NCI-H2029 treated with DMSO at 0.1 percent for 48 hours (cell line): Measurements from ENCODE around the gene DMRTB1.

Experiments used
- DNase-seq: peaks from one replicate; lab custom pipeline; 2025; lab: John Stamatoyannopoulos, UW

The DMRTB1 gene

DNA sequence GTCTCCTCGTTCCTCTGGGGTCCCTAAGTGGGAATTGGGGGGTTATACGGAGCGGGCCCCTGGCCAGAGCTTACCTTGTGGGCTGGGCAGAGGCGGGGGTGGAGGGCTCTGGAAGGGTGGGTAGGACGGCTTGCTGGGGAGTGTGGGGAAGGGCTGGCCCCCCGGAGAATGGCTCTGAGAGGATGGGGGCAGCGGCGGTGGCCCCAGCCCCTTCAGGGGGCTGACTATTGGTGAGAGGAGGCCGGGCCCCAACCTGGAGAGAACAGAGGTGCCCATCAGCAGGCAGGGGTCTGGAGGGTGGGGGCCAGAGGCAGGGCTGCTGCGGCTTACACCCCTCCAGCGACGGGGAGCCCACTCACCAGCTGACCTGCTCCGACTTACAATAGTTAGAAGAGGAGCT lies 50.6 kb downstream of the DMRTB1 start:
- no peak for DNase-seq

DNA sequence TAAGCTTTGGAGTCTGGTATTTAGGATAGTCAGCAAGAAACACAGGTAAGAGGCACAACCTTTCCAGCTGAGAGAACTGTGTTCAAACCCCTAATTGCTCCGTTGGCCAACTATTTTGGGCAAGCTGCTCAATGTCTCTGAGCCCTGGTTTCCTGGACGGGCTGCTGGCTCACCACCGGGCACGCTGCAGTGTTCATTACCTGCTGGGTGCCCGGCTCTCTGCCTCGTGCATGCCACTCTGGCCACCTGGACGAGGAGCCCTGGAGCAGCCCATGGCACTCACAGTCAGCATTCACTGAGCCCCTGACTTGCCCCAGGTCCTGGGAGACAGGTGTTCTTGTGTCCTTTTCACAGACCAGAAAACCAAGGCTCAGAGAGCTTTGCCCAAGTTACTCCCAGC lies 51.0 kb downstream of the DMRTB1 start:
- DNase-seq, result no peak

DNA sequence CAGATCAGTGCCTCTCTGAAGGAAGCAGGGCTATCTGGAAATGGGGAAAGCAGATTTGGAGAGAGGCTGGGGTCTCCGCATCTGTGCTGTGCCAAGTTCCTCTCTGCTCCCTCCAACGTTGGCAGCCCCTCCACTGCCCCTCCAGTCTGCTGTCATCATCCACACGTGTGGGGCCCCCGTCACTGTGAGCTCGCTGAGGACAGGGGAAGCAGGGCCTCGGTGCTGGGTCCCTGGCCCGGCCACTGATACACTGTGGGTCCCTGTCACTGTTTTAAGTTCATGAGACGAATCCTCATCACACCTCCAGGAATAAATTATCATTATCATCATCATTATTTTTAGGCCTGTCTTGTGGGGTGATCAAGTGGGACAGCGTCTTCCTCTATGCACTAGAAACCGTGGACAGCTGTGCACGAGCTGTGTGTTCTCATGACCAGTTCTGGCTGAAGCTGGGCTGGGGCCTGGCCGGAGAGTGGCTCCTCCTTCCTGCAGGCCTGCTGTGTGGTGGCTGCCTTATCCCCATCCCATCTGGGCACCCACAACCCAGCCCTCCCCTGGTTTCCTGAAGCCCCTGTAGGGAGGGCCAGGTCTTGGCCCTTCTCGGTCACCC lies 52.2 kb downstream of the DMRTB1 start:
- DNase-seq, result no peak

DNA sequence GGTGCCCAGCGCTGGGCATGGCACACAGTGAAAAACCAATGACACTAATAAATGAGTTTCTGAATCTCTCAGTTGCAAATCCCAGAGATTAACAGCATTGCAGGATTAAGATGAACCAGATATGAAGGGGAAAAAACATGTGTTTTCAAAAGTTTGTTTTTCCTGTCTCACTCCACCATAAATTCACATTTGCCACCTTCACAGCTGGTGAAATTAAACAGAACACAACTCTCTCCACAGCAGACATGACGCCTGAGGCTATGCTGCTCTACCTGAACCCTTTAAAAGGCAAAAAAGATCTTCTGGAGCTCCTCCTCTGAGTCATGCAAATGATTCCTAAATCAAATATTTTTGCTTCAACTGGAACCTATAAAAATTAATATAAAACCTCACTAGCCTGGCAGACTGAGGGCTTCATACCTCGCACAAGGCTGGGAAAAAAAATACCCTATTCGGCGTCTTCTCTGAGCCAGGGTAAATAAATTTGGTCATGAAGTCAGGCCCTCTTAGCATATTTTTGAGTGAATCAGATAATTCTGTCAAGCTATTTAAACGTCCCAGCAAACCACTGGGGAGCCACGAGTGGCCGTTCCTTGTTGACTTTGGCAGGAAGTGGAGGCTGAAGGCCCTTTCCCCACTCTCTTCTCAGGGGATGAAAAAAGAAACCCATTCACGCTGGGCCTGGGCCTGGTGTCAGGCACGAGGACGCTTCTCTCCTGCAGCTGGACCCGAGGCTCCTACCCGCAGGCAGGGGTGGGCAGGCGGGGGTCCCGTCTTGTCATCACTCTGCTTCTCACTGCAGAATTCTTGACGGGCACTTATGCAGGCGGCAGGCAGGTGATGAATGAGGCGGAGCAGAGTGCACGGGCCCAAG lies 53.0 kb downstream of the DMRTB1 start:
- peak; percentile 98 for DNase-seq

DNA sequence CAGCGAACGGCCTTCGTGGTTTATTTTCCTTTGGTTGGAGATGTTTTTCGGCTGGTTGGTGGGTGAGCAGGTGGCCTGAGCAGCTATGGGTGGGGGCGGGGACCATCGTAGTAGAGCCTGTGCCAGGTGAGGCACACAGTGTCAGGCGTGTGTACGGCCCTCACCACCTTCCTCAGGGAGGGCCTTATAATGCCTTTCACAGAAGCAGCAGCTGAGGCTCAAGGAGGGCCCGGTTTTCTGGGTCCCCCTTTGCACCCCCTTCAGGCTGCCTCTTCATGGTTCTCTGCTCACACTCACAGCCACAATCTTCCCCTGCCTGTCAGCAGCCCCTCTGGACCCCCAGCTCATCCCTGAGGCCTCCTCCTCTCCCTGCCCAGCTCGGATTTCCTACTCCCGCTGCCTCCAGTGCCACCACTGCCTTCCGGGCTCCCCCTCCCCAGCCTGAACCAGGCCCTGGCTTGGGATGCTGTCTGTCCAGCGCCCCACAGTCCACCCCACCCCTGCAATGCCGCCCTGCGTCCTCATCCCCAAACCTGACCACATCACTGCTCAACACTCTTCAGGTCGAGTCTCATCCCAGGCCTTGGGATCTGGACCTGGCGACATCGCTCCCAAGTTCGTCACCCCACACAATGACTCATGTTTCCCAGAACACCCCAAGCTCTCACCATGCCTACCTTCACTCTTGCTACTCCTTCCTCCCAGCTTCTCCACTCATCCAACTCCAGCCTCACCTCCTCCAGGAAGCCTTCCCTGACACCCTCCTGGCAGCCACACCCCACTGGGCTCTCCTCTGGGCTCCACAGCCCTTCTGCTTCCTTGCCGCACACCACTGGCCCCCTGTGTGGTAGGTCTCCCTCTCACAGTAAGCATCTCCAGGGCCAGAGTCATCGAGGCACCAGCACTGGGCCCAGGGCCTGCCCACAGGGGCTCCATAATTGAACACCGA lies 53.9 kb downstream of the DMRTB1 start:
- DNase-seq, result peak; percentile 94

DNA sequence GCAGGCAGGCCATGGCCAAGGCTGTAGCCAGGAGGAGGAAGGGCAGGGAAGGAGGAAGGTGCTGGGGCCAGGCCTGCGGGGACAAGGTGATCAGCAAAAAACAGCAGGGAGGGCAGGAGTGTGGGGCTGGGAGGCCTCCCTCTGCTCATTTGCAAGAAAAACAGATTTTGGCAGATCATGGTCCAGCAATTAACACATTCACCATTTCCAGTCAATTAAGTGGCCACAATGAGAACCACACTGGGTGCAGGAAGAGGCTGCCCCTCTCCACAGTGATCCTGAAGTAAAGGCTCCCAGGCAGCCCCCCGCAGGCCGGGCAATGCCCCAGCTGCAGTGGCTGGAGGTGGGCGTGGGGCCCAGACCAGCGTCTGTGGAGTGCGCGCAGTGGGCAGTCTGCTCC lies 54.6 kb downstream of the DMRTB1 start:
- DNase-seq, result no peak

DNA sequence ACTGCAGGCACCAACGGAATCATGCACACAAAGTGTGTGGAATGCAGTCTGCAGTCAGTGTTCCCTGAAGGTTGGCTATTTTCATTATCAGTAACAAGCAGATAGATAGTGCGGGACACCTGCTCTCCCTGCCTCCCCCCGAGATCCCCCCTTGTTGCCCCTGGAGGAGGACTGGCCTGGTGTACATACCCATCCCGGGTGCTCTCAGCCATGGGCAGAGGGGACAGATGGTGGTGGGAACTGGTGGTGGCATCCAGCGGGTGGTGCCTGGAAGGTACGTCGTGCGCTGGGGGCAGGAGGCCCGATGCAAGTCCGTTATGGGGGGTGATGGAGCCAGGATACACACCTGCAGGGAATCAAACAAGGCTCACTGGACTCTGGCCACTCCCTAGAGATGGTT lies 55.2 kb downstream of the DMRTB1 start:
- no peak for DNase-seq

DNA sequence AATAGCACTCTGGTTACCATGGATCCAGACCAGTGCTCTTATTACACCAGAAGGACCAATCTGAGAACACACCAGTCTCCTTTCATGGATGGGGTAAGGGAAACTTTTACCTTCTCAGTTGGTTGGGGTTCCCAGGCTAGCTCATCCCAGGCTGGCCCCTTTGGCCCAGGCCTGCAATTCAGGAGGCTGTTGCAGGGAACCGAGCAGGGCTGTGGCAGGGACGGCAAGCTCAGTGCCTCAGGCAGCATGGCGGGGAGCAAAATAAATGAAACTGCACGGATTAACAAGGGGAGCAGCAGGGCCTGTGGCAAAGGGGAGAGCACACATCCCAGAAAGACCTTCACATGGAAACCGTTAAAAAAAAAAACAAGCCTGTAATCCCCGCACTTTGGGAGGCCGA lies 57.0 kb downstream of the DMRTB1 start:
- DNase-seq, result no peak
